ENCODE results near the gene HENMT1. TPM values are rescaled to one million over a fixed set of nuclear protein-coding genes. Genes with fewer than 3 reads are reported as not detected.
A peak's percentile ranks its signal among the peaks of the same experiment; 100 is the strongest.
"Not testable (repeated sequence)": the region's sequence is repeated elsewhere in the genome, so short reads cannot be mapped to it uniquely, and the experiment has no call there.

HENMT1 gene
- total RNA-seq = 1 to 10 TPM; 3.0 to 5.7 TPM
- long read RNA-seq, donor 1, partial matches to known transcripts = 0 of 3 reads
- long read RNA-seq, donor 1, other reads (novel, unspliced or antisense) = 1 of 3 reads
- long read RNA-seq, donor 2, transcript HENMT1-202 (8 exons, 1,874 nt) = major isoform, 16 of 22 reads
- long read RNA-seq, donor 2, partial matches to known transcripts = 1 of 22 reads
- long read RNA-seq, donor 2, other reads (novel, unspliced or antisense) = 2 of 22 reads

DNA sequence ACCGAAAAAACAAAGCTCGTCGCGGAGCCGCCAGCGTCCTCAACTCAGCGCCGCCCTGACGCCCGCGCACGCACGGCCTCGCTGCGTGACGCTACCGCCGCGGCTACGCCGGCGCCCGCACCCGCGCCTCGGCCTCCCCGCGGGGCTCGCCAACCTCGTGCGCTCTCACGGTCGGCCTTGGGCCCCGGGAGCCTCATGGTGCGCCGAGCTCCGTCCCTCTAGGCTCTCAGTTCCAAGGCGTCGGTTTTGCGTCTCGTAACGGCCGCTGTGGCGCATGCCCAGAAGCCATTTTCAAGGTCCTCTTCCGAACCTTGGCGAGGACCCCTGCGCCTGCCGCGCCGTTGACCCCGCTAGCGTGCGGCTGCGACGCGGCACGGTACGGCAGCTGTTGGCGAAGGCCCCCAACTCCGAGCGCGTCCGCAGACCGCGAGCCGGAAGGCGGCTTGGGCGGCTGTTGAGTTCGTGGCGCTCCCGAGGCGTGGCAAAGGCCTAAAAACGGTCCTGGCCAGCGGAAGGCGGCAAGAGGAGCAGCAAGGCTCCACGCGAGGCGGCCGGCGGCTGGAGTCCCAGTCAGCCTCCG is at the start of gene HENMT1:
HENMT1 (minus strand) TSS at position 64 of the 580 bp plus-strand sequence. CDS start 1,209 bp downstream, outside the sequence.
- intact Hi-C loops (cut with DNase I) = no loop called here
- peak; percentile 90 for DNase-seq (ENCODE audit: low spot score)

DNA sequence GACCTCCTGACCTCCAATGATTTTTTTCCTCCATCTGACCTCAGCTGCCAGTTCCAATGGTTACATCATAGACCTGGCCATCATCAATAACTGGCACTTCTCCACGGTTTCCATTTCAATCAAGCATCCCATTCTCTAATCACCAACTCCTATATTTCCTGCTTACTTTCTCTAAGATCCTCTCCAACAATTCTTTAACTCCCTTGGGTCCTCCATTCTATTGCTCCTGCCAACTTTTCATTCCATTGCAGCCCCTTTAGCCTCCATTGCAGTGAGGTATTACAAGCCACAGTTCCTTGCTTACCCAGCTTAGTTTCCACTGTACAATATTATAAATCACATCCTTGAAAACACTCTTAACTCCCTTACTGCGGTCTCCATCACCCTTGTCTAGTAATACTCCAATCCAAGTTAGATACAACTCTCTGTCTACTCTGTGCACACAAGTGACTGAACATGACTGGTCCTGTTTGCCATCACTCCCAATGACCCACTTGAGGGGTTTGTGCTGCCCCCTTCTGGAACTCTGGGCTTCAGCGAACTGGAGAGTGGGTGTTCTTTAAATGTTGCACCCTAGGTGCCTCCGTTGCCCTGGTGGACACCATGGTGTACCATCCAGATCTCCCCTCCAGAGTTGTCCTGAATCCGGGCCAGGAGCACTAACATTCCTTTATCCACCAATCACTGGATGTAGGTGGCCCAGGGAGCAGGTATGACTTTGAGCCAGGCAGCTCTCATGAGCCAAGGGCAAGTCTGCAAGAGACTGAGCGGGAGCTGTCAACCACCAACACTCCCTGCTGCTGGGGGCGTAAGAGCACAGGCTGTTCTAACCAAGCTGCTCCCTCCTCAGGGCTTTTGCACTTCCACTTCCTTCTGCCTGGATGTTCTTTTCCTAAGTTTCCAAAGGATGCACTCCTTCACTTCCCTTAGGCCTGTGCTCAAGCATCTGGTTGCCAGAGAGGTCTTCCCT is 48.1 kb upstream of the HENMT1 start:
- no peak for DNase-seq (ENCODE audit: low spot score)
- intact Hi-C loops (cut with DNase I) = no loop called here

DNA sequence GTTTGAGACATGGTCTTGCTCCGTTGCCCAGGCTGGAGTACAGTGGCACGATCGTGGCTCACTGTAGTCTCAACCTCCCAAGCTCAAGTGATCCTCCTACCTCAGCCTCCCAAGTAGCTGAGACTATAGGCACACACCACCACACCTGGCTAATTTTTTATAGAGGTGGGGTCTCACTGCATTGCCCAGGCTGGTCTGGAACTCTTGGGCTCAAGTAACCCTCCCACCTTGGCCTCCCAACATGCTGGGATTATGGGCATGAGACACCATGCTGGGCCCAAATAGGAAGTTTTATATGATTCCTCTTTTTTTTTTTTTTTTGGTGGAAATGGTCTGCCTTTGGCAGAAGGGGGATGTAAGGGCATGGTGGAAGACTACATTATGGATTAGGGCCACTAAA is 45.8 kb upstream of the HENMT1 start:
- no peak for DNase-seq (ENCODE audit: low spot score)
- intact Hi-C loops (cut with DNase I) = no loop called here

DNA sequence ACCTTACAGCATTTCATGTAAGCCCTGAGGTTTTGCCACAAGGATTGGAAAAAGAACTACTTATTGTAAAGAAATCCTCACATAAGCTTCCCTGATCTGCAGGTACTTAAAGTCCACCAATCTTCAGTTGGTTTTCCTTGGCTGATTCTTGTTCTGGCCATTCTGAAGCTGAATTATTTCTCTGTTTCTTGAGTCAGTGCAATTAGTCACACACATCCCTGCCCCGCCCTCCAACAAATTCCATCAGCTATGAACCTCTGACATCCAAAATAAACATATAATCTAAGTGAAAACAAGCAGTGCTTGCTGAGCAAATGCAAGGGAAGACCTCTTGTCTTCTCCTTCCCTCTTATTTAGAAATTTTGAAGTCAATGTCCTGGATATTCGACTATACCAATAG is 43.6 kb upstream of the HENMT1 start:
- DNase-seq (ENCODE audit: low spot score) = no peak

DNA sequence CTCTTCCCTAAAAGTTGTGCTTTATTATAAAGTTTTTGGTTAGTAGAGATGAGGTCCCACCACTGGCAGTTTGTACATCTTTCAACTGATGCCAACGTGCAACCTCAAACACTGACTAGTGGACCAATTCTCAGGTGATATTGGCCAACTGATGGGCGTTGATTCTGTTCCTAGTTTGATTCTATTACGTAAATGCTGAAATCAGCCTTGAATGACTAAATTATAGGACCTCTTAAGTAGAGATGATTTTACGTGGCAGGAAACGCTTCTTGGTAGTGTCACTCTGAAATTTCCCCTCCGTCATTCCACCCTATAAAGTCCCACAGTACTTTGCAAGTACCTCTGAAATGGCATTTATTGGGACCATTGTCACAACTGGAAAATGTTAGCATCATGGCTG is 43.0 kb upstream of the HENMT1 start:
- intact Hi-C loops (cut with DNase I) = no loop called here
- no peak for DNase-seq (ENCODE audit: low spot score)

More for the DNA sequence above, 43.6 kb upstream of the HENMT1 start:
- intact Hi-C loops (cut with DNase I) = no loop called here

DNA sequence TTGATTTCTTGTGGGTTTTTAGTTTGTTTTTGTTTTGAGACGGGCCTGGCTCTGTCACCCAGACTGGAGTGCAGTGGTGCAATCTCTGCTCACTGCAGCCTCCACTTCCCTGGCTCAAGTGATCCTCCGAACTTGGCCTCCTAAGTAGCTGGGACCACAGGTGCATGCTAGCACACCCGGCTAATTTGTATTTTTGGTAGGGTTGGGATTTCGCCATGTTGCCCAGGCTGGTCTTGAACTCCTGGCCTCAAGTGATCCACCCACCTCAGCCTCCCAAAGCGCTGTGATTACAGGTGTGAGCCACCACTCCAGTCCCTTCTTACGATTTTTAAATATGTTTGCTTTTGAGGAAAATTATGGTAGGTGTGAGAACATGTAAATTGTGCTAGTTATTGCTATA is 41.2 kb upstream of the HENMT1 start:
- intact Hi-C loops (cut with DNase I); DNase-seq (ENCODE audit: low spot score): not testable (repeated sequence)

DNA sequence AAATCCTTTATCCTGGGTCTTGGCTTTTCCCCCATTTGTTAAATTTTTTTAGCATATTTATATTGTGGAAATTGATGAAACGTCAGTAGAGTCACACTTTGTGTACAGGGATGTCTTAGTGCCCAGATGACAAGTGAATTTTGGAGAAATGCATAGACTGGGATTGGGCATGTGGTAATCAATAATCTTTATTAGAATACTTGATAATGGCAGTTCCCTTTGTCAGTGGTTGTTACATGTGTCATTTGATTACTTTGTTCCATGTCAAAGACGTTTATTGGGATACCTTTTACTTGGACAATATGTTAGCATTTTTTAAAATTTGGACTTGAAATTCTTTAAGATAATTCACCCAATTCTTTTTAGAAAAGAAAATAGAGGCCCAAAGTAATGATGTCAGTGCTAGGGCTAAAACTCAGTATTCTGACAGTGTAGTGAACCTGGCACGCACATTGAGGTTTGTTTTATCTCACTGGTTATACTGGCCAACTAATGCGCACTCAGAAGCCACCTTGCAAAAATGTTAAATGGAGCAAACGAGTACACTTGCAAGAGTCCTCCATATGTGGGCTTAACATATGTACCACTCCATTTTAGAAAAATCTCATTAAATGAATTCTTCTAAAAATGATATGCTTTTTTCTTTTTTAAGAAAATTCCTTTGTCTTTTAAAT is 40.4 kb upstream of the HENMT1 start:
- intact Hi-C loops (cut with DNase I) = no loop called here
- DNase-seq (ENCODE audit: low spot score) = no peak

DNA sequence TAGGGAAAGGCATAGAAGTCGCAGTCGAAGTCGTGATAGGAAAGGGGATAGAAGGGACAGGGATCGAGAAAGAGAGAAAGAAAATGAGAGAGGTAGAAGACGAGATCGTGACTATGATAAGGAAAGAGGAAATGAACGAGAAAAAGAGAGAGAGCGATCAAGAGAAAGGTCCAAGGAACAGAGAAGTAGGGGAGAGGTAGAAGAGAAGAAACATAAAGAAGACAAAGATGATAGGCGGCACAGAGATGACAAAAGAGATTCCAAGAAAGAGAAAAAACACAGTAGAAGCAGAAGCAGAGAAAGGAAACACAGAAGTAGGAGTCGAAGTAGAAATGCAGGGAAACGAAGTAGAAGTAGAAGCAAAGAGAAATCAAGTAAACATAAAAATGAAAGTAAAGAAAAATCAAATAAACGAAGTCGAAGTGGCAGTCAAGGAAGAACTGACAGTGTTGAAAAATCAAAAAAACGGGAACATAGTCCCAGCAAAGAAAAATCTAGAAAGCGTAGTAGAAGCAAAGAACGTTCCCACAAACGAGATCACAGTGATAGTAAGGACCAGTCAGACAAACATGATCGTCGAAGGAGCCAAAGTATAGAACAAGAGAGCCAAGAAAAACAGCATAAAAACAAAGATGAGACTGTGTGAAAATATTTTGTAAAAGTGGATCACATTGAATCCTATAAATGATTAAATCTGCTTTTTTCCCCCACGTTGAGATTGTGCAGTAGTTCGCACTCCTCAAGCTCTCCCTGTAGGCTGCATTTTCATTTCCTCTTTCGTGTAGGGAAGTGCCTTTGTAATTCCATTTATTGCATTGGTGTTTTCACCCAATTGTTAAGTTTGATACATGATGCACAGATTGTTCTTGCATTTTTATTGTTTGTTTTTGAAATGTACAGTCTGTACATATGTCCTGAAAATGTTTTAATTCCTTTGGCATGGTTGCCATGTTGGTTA is 38.8 kb upstream of the HENMT1 start:
- intact Hi-C loops (cut with DNase I) = no loop called here
- no peak for DNase-seq (ENCODE audit: low spot score)

DNA sequence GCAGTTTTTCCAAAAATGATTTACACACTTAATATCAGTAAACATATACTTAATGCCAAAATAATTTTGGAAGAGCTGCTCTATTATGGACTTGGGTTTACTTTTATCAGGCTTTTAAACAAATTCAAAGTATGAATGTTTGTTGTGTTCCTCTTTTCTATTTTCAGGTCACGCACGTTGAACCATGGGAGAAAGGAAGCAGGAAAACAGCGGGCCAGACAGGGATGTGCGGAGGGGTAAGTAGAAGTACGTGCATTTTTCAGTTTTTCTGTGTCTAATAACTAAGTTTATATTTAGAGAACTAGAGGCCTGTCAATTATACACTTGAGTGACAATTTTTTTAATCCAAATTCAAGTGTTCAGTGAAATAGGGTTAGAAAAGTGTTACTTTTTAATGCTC is 34.6 kb upstream of the HENMT1 start:
- DNase-seq (ENCODE audit: low spot score) = no peak
- intact Hi-C loops (cut with DNase I) = no loop called here

DNA sequence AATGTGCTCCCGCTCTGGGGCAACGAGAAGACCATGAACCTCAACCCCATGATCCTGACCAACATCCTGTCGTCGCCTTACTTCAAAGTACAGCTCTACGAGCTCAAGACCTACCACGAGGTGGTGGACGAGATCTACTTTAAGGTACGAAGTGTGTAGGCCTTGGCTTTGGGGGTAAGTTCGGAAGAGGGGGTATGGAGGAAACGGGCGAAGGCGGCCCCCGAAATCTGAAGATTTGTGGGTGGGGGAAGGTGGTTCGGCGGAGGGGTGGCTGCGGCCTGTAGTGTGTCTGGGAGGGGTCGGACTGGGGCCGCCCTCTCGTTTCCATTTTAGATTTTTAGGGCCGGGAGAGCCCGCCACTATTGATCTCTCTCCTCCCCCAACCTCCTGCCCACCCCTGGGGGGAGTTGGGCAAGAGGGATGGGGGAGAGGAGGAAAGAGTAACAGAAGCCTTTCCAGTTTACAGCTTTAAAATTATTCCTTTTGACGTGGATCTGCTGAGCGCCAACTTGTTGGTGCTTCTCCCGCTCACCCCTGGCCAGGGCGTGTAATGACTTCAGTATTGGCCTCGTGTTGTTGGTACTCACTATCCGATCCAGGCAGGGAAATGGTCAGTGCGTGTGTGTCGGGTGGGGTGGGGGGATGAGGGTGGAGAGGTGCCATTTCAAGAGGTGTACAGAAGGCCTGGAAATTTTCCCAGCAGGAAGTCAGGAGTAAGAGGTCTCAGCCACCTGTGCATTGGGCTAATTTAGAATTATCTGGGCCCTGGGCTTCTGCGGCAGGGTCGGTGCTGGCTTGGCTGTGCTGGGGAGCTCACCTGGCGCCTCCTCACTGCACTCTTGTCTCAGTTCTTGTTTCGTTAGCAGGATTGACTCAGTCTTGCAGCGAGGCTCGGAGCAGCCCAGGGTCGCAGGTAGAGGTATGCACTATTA is 32.1 kb upstream of the HENMT1 start:
- DNase-seq (ENCODE audit: low spot score) = no peak
- intact Hi-C loops (cut with DNase I) = loop anchor here in 1 of 2 donors (5.0 kb wide), 1 partner anchor 54 kb away; the partner anchor contains the start of gene STXBP3

DNA sequence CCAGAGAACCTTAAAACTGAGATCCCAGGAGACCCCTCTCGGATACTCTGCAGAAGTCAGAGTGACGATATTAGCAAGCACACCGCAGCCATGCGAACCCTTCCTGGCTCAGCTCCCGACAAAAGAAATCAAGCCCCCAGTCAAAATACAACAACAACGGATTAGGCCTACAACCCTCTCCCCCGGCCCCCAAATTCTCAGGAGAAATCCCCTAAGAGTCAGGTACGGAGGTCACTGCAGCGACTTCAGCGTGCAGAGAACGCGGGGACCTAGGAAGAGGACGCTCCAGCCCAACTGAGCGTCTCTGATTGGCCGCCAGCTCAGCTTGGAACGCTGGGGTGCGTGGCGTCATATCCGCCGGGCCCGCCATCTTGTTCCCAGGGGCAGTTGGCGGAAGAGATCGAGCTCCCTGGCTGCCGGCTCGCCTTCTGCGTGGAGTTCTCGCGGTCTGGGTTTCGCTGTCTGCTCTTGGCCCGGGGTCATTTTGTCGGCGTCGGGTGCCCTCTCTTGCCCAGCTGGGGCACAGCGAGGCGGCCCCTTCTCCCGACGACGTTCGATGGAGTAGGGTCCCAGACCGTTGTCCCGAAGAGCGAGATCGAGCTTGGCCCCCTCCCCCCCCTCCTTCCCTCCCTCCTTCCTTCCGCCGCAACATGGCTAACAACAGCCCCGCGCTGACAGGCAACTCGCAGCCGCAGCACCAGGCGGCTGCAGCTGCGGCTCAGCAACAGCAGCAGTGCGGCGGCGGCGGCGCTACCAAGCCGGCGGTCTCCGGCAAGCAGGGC is 31.2 kb upstream of the HENMT1 start, which contains the start of gene PRPF38B:
PRPF38B (plus strand) TSS at position 369 of the 782 bp plus-strand sequence; CDS start at position 651, 282 bp downstream.
- DNase-seq (ENCODE audit: low spot score) = peak; percentile 99
- intact Hi-C loops (cut with DNase I) = loop anchor here in 1 of 2 donors (5.0 kb wide), 1 partner anchor 55 kb away; the partner anchor contains the start of gene STXBP3

DNA sequence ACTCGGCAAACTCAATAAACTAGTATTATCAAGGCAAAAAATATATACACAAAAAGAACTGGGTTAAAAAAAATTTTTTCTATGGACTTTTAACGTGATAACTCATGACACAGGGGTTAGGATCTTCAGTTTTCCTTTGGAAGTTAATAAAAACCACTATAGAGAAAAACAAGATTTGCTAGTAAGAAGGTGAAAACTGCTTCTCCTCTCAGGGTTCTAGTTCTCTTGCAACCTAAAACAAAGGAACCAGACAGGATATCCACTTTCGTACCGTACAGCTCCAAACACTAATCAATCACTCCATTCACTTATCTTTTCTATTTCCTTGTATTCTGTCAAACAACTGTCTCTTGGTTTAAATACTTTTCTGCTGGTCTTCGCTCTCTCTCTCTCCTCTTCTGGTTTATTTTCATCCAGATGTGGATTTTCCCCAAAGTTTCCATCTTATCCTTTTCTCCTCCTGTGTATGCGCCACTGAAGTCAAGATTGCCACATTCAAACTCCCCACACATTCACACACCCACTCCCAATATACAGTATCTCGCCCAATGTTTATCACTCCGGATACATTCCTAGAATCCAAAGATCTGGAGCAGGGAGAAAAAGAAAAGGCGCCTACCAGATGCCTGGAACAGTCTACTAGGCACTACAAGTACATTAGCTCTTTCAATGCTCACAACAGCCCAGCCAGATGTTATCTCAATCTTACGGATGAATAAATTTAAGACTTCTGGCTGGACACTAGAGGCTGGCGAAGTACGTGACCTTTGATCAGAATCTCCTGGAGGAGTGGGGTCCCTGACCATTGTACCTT is 30.4 kb upstream of the HENMT1 start:
- intact Hi-C loops (cut with DNase I) = loop anchor here in 1 of 2 donors (5.0 kb wide), 1 partner anchor 56 kb away; the partner anchor contains the start of gene STXBP3

DNA sequence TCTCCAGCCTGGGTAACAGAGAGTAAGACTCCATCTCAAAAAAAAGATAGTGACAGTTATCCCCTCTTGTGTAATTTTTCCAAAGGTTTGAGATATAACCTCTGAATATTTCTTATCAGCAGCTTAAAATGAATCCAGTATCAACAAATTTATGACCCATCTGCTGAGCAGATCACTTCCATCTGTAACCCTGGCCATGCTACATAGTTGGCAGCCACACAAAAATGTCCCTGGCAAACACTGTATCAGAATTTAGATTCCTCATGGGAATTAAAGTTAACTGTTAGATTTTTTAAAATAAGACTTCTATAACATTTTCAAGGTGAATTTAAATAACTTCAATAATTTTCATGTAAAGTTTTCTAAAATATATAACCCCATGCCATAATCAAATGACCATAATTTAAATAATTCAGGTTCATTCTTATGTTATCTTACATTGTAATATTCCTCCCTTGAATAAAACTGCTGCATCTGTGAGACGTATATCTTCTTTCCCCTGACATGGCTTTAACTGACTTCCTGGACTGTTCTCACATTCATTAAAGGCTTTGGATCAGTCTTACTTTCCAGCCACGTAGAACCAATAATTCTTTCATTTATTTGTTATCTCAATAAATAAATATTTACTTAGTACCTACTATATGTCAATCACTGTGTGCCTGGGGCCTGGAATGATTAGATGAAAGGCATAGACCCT is 25.9 kb upstream of the HENMT1 start:
- intact Hi-C loops (cut with DNase I) = no loop called here

More for the DNA sequence above, 30.4 kb upstream of the HENMT1 start:
- DNase-seq (ENCODE audit: low spot score) = no peak

DNA sequence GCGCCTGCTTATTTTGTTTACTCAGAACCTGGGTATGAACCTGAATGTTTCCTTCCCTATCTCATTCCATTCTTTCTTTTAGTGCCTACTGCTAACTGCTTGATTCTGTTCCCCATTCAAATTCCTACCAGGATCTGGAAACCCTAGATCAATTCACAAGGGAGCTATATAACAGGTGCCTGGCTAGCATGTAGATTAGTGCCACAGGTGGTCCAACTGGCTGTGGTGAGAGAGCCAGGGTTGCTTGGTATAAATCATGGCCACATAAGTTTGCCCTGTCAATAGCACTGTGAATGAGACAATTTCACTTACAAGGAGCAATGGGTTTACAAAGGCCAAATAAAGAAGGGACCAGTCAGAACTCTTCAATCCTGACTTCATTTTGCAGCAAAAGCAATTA is 24.6 kb upstream of the HENMT1 start:
- no peak for DNase-seq (ENCODE audit: low spot score)
- intact Hi-C loops (cut with DNase I) = no loop called here

More for the DNA sequence above, 25.9 kb upstream of the HENMT1 start:
- no peak for DNase-seq (ENCODE audit: low spot score)

DNA sequence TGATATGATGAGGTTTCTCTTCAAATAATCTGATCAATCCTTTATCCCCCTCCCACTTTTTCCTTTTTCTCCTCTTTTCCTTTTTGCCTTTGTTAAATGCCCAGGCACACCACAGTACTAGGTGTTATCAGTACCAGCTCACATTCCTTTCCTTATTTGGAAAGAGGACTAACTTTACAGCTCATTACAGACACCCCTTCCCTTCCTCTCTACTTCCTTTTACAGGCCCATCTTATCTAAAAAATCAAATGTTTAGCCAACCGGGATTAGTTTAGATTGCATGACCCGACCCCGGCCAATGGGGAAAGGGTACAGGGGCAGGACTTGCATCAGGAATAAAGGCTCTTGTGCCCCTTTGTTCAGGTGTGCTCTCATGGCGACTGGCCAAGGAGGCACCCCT is 20.8 kb upstream of the HENMT1 start:
- intact Hi-C loops (cut with DNase I); DNase-seq (ENCODE audit: low spot score): not testable (repeated sequence)
